Vagina (tissue), 2 donors: ENCODE data around the gene PKP4. TPM values are rescaled to one million over a fixed set of nuclear protein-coding genes. Genes with fewer than 3 reads are reported as not detected.

Experiments used
- DNase-seq, 2 donors: peaks; one replicate each; pipeline ENCODE4 v3.0.0-alpha.2; 2017; ENCODE audit errors: extremely low spot score in 2 of 2
- H3K27ac ChIP-seq: fragments of 200-600 bp; sonication (generic); one replicate; pipeline ENCODE4 v1.5.1; 2019
- H3K27me3 ChIP-seq: fragments of 200-600 bp; sonication (generic); one replicate; pipeline ENCODE4 v1.5.1; 2019
- H3K36me3 ChIP-seq, 2 donors: fragments of 200-600 bp; sonication (generic); one replicate each; pipeline ENCODE4 v1.5.1; 2017 to 2019
- H3K4me1 ChIP-seq: fragments of 200-600 bp; sonication (generic); one replicate; pipeline ENCODE4 v1.5.1; 2019
- H3K4me3 ChIP-seq, 2 donors: fragments of 200-600 bp; sonication (generic); 1 replicate in 1 of 2; 2 replicates in 1 of 2; pipeline ENCODE4 v1.5.1; 2016 to 2019
- H3K9me3 ChIP-seq: fragments of 200-600 bp; sonication (generic); one replicate; pipeline ENCODE4 v1.5.1; 2019
- CTCF ChIP-seq, 3 experiments: fragments of 450-650 bp in 2 of 3; fragments of 200-600 bp in 1 of 3; sonication (generic) in 1 of 3; IDR thresholded peaks; one replicate each; pipeline ENCODE4 v1.5.1; 2017 to 2019; ENCODE audit warnings: antibody characterized with exemption in 3 of 3, mild to moderate bottlenecking in 2 of 3, moderate library complexity in 2 of 3
- POLR2A ChIP-seq, 2 donors: fragments of 450-650 bp; IDR thresholded peaks; one replicate each; pipeline ENCODE4 v1.6.1; 2017; ENCODE audit warnings: antibody characterized with exemption in 2 of 2, mild to moderate bottlenecking in 2 of 2, moderate library complexity in 2 of 2
- POLR2AphosphoS5 ChIP-seq, 2 donors: sonication (generic); formaldehyde crosslinking; IDR thresholded peaks; one replicate each; pipeline ENCODE4 v1.9.0; 2017; ENCODE audit warnings: antibody characterized with exemption in 2 of 2, mild to moderate bottlenecking in 2 of 2, low read depth in 1 of 2; ENCODE audit not compliant: insufficient read depth in 1 of 2
- intact Hi-C: fragments of 100-400 bp; cut with DNase I; formaldehyde crosslinking; loops from one replicate; pipeline ENCODE4 v1.15.1; 2023
- total RNA-seq: library from RNA; depleted of rRNA; stranded (reverse); fragments of >200 nt; gene quantifications from one replicate; pipeline ENCODE4 v1.2.3, GENCODE V29; 2016

The PKP4 gene
- total RNA-seq, 1 donor from 2014 or later, result 71.5 TPM

- intact Hi-C loops, result loop anchor here (10.0 kb wide), 1 partner anchor 295 kb away; no protein-coding TSS in a partner anchor
- H3K4me3 ChIP-seq, result peak overlapping the region; percentile 3 to 93
- peak overlapping the region; percentile 97 for H3K27ac ChIP-seq
- H3K4me1 ChIP-seq, result peaks cover 45% of the 10 kb centered on the region
- no peak for DNase-seq
- H3K36me3 ChIP-seq, result no peaks in the 10 kb centered on the region
- H3K9me3 ChIP-seq, result no peaks in the 10 kb centered on the region
- no peaks in the 10 kb centered on the region for H3K27me3 ChIP-seq
- TF ChIP-seq POLR2A (IDR thresholded peaks at IDR 0.05) (no peak), POLR2AphosphoS5 (IDR thresholded peaks at IDR 0.05; ENCODE audit: insufficient read depth in 1 of 2, low read depth in 1 of 2) (no peak), CTCF (IDR thresholded peaks at IDR 0.05) (no peak)
Measured at GRCh38 chr2:158459161-158460003, 2.6 kb downstream of the PKP4 start.

- Histone ChIP-seq H3K36me3 (no peaks in the 10 kb centered on the region), H3K4me3 (no peak overlapping the region), H3K27ac (no peak overlapping the region), H3K4me1 (peaks cover 44% of the 10 kb centered on the region), H3K27me3 (no peaks in the 10 kb centered on the region), H3K9me3 (no peaks in the 10 kb centered on the region)
- intact Hi-C loops, result no loop called here
- no peak for DNase-seq
- TF ChIP-seq CTCF (IDR thresholded peaks at IDR 0.05) (no peak), POLR2AphosphoS5 (IDR thresholded peaks at IDR 0.05; ENCODE audit: insufficient read depth in 1 of 2, low read depth in 1 of 2) (no peak), POLR2A (IDR thresholded peaks at IDR 0.05) (no peak)
Measured at GRCh38 chr2:158460632-158461297, 4.0 kb downstream of the PKP4 start.

- TF ChIP-seq POLR2A (IDR thresholded peaks at IDR 0.05) (no peak), CTCF (IDR thresholded peaks at IDR 0.05) (no peak), POLR2AphosphoS5 (IDR thresholded peaks at IDR 0.05; ENCODE audit: insufficient read depth in 1 of 2, low read depth in 1 of 2) (no peak)
- Histone ChIP-seq H3K4me3 (no peak overlapping the region), H3K4me1 (peaks cover 32% of the 10 kb centered on the region), H3K9me3 (no peaks in the 10 kb centered on the region), H3K27ac (no peak overlapping the region), H3K36me3 (no peaks in the 10 kb centered on the region), H3K27me3 (no peaks in the 10 kb centered on the region)
- no peak for DNase-seq
- intact Hi-C loops, result no loop called here
Measured at GRCh38 chr2:158463496-158464095, 6.8 kb downstream of the PKP4 start.

- Histone ChIP-seq H3K4me1 (peaks cover 24% of the 10 kb centered on the region), H3K27me3 (no peaks in the 10 kb centered on the region), H3K4me3 (no peak overlapping the region), H3K36me3 (no peaks in the 10 kb centered on the region), H3K9me3 (no peaks in the 10 kb centered on the region), H3K27ac (no peak overlapping the region)
- no peak for DNase-seq
- TF ChIP-seq POLR2A (IDR thresholded peaks at IDR 0.05) (no peak), CTCF (IDR thresholded peaks at IDR 0.05) (peak in 1 of 3 experiments; percentile 9)
- intact Hi-C loops, result no loop called here
Measured at GRCh38 chr2:158464426-158465281, 7.9 kb downstream of the PKP4 start.
